Mesenchymal stem cell (in vitro differentiated cells and primary cell): ENCODE data around the gene CCDC85A.

Experiments
- DNase-seq: peaks from one replicate; pipeline ENCODE4 v3.0.0-alpha.2; 2013
- H2AFZ ChIP-seq: one replicate; pipeline ENCODE4 v1.6.1; 2013; ENCODE audit warnings: low read depth, mild to moderate bottlenecking, control low read depth, inconsistent platforms, low read length, moderate library complexity
- H2AK5ac ChIP-seq: 2 replicates; pipeline ENCODE4 v1.6.1; 2013; ENCODE audit warnings: low read length, moderate library complexity, mild to moderate bottlenecking, inconsistent platforms; ENCODE audit not compliant: severe bottlenecking
- H2BK120ac ChIP-seq: one replicate; pipeline ENCODE4 v1.6.1; 2013; ENCODE audit warnings: low read depth, mild to moderate bottlenecking, inconsistent platforms, low read length, moderate library complexity
- H2BK12ac ChIP-seq, 2 experiments: one replicate each; pipeline ENCODE4 v1.6.1; 2013; ENCODE audit warnings: inconsistent platforms in 2 of 2, low read length in 2 of 2, mild to moderate bottlenecking in 2 of 2, moderate library complexity in 2 of 2, control low read depth in 1 of 2
- H2BK15ac ChIP-seq: one replicate; pipeline ENCODE4 v1.6.1; 2013; ENCODE audit warnings: mild to moderate bottlenecking, low read depth, inconsistent platforms; ENCODE audit not compliant: poor library complexity, severe bottlenecking
- H2BK5ac ChIP-seq: 2 replicates; pipeline ENCODE4 v1.6.1; 2013; ENCODE audit warnings: low read depth, mild to moderate bottlenecking, low read length, control low read depth, inconsistent platforms; ENCODE audit not compliant: poor library complexity, severe bottlenecking
- H3K14ac ChIP-seq, 2 experiments: one replicate each; pipeline ENCODE4 v1.6.1; 2013; ENCODE audit warnings: inconsistent platforms in 2 of 2, low read length in 2 of 2, control low read depth in 1 of 2, mild to moderate bottlenecking in 1 of 2, moderate library complexity in 1 of 2
- H3K18ac ChIP-seq, 2 experiments: one replicate each; pipeline ENCODE4 v1.6.1; 2013; ENCODE audit warnings: inconsistent platforms in 2 of 2, low read length in 2 of 2, control low read depth in 1 of 2, low read depth in 1 of 2, mild to moderate bottlenecking in 1 of 2
- H3K23ac ChIP-seq, 2 experiments: one replicate each; pipeline ENCODE4 v1.6.1; 2013; ENCODE audit warnings: inconsistent platforms in 2 of 2, low read length in 2 of 2, mild to moderate bottlenecking in 2 of 2, moderate library complexity in 2 of 2, control low read depth in 1 of 2
- H3K27ac ChIP-seq: 2 replicates; pipeline ENCODE4 v1.5.1; 2013; ENCODE audit warnings: mild to moderate bottlenecking, moderate library complexity, low read length, control low read depth, inconsistent platforms; ENCODE audit not compliant: poor library complexity, severe bottlenecking
- H3K27me3 ChIP-seq, 2 experiments: 2 replicates each; pipeline versions ENCODE4 v1.6.1 to v1.7.0; 2013; ENCODE audit warnings: low read length in 2 of 2, mild to moderate bottlenecking in 2 of 2, moderate library complexity in 2 of 2, control low read depth in 1 of 2, inconsistent platforms in 1 of 2; ENCODE audit not compliant: control insufficient read depth in 1 of 2, insufficient read depth in 1 of 2
- H3K36me3 ChIP-seq, 2 experiments: 2 replicates each; pipeline versions ENCODE4 v1.6.1 to v1.7.0; 2013; ENCODE audit warnings: low read length in 2 of 2, control low read depth in 1 of 2, inconsistent platforms in 1 of 2, low read depth in 1 of 2, mild to moderate bottlenecking in 1 of 2; ENCODE audit not compliant: insufficient read depth in 2 of 2, control insufficient read depth in 1 of 2
- H3K4ac ChIP-seq, 2 experiments: one replicate each; pipeline ENCODE4 v1.6.1; 2013; ENCODE audit warnings: inconsistent platforms in 2 of 2, low read length in 2 of 2, mild to moderate bottlenecking in 2 of 2, moderate library complexity in 2 of 2, control low read depth in 1 of 2, low read depth in 1 of 2
- H3K4me1 ChIP-seq: 2 replicates; pipeline ENCODE4 v1.6.1; 2013; ENCODE audit warnings: low read depth, low read length, control low read depth; ENCODE audit not compliant: control insufficient read depth, insufficient read depth
- H3K4me2 ChIP-seq: 2 replicates; pipeline ENCODE4 v1.6.1; 2013; ENCODE audit warnings: low read length, mild to moderate bottlenecking, inconsistent platforms; ENCODE audit not compliant: poor library complexity, severe bottlenecking
- H3K4me3 ChIP-seq, 2 experiments: 2 replicates each; pipeline versions ENCODE4 v1.5.1 to v1.7.0; 2013; ENCODE audit warnings: low read length in 2 of 2, mild to moderate bottlenecking in 2 of 2, control low read depth in 1 of 2, low read depth in 1 of 2; ENCODE audit not compliant: insufficient read depth in 1 of 2
- H3K79me1 ChIP-seq: replicated peaks from 2 replicates; pipeline ENCODE4 v1.6.1; 2013; ENCODE audit warnings: mild to moderate bottlenecking, control low read depth, low read length, inconsistent platforms; ENCODE audit not compliant: poor library complexity, severe bottlenecking
- H3K9ac ChIP-seq: 2 replicates; pipeline ENCODE4 v1.7.0; 2013; ENCODE audit warnings: mild to moderate bottlenecking, low read length, moderate library complexity
- H3K9me3 ChIP-seq: 2 replicates; pipeline ENCODE4 v1.7.0; 2013; ENCODE audit warnings: mild to moderate bottlenecking, low read length; ENCODE audit not compliant: control insufficient read depth
- H4K8ac ChIP-seq: one replicate; pipeline ENCODE4 v1.6.1; 2013; ENCODE audit warnings: inconsistent platforms, mild to moderate bottlenecking, low read length, moderate library complexity
- H4K91ac ChIP-seq: one replicate; pipeline ENCODE4 v1.6.1; 2013; ENCODE audit warnings: mild to moderate bottlenecking, low read length, inconsistent platforms
- WGBS: methylation state at CpG from one replicate; pipeline ENCODE4 v1.1.7; 2013; ENCODE audit warnings: mixed read lengths; 5-methylcytosine and 5-hydroxymethylcytosine counted together

CCDC85A gene

DNA sequence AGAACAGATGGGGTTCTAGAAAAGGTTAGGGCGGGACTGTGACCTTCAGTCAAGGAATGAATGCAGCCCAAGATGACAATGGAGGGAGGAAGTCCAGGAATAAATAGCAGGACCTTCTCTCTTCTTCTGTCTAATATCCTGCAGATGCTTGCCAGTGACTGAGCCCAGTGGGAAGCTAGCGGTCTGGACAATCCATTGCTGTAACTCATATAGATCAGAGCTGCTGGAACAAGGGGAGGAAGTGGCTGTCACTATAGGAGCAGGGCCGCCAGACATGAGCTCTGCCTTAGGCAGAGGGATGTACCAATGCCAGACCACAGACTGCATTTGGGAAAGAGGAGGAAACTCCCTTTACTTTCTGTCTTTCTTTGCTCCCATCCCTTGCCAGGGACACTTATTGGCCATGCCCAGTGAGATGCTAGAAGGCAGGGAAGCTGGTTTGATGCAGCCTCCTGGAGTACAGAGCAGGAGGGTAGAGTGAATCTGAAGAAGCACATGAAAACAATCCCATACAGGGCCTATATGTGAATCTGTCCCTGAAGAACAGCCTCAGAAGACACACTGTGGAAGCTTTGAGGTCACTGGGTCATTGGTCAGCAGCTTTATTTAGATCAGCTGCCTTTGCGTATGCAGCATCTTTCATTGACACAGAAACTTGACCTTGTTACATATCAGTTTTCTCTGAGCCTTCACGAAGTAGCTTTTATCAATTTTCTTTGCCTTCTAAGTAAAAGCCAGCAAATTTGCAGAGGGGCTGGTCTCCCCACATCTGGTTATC, 65.4 kb downstream of the CCDC85A start:
- H3K36me3 ChIP-seq = no peaks in the 10 kb centered on the region
- no peak overlapping the region for H2BK15ac ChIP-seq
- no peak overlapping the region for H3K4ac ChIP-seq
- H3K4me2 ChIP-seq = no peak overlapping the region
- H2BK12ac ChIP-seq = peak overlapping the region in 1 of 2 experiments; percentile 39
- no peaks in the 10 kb centered on the region for H3K27me3 ChIP-seq
- no peak overlapping the region for H2BK120ac ChIP-seq
- H3K9ac ChIP-seq = no peak overlapping the region
- peak overlapping the region; percentile 57 for H4K8ac ChIP-seq
- H2AK5ac ChIP-seq = no peak overlapping the region
- H3K27ac ChIP-seq = no peak overlapping the region
- H3K14ac ChIP-seq = peak overlapping the region in 1 of 2 experiments; percentile 79
- WGBS = 71% methylated on average over 5 of the region's 5 CpGs
- no peaks in the 10 kb centered on the region for H3K9me3 ChIP-seq
- peak overlapping the region in 1 of 2 experiments; percentile 66 for H3K18ac ChIP-seq
- no peaks in the 10 kb centered on the region for H3K79me1 ChIP-seq
- H3K4me1 ChIP-seq = no peaks in the 10 kb centered on the region
- H2AFZ ChIP-seq = no peak overlapping the region
- no peak overlapping the region for H3K4me3 ChIP-seq
- H4K91ac ChIP-seq = no peak overlapping the region
- H3K23ac ChIP-seq = no peak overlapping the region
- H2BK5ac ChIP-seq = no peak overlapping the region
- peak; percentile 34 for DNase-seq

DNA sequence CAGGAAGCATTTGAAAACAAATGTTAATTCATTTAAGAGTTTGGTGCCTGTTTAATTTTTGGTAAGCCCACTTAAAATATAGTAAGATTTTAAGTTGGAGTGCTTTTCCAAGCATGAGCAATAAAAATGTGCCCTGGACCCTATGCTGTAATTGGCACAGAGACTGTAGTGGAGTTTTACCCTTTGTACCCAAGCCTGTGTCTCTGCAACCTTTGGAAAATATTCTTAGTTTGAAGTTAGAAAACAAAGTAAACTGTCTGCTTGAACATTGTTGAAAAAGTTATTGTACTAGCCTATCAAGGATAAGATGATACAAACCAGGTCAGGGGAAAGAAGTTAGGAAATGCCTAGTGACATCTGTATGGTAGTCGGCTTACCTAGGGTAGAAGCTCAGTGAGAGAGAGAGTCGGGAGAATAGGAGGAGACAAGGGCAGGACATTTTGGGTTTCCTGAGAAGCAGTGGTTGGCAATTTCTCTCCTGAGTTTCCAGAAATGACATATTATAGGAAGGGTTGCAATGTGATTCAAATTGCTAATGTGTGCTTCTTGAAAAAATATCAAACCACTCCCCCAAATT, 66.5 kb downstream of the CCDC85A start:
- H3K36me3 ChIP-seq = no peaks in the 10 kb centered on the region

GRCh38 chr2:56260415-56260814, 76.6 kb downstream of the CCDC85A start:
- H3K36me3 ChIP-seq = no peaks in the 10 kb centered on the region
- no peak overlapping the region for H2BK12ac ChIP-seq

More for the DNA sequence above, 66.5 kb downstream of the CCDC85A start:
- no peak for DNase-seq
- H4K91ac ChIP-seq = no peak overlapping the region
- no peak overlapping the region for H2AK5ac ChIP-seq
- H3K27me3 ChIP-seq = no peaks in the 10 kb centered on the region
- no peak overlapping the region for H3K23ac ChIP-seq
- no peak overlapping the region for H2BK12ac ChIP-seq
- H3K4me3 ChIP-seq = no peak overlapping the region
- no peak overlapping the region for H4K8ac ChIP-seq
- H3K14ac ChIP-seq = no peak overlapping the region
- H3K9ac ChIP-seq = no peak overlapping the region
- H3K9me3 ChIP-seq = no peaks in the 10 kb centered on the region
- no peak overlapping the region for H3K4ac ChIP-seq
- H2BK15ac ChIP-seq = no peak overlapping the region
- H3K79me1 ChIP-seq = no peaks in the 10 kb centered on the region
- no peak overlapping the region for H3K4me2 ChIP-seq
- H3K27ac ChIP-seq = no peak overlapping the region
- 97% methylated on average over 2 of the region's 2 CpGs for WGBS
- no peak overlapping the region for H3K18ac ChIP-seq
- no peak overlapping the region for H2AFZ ChIP-seq
- H3K4me1 ChIP-seq = no peaks in the 10 kb centered on the region
- H2BK120ac ChIP-seq = no peak overlapping the region
- H2BK5ac ChIP-seq = no peak overlapping the region

GRCh38 chr2:56262241-56262640, 78.5 kb downstream of the CCDC85A start:
- no peak overlapping the region for H2AFZ ChIP-seq
- no peak overlapping the region for H3K27ac ChIP-seq
- H2BK12ac ChIP-seq = no peak overlapping the region
- DNase-seq = no peak
- H2BK5ac ChIP-seq = no peak overlapping the region
- H3K9ac ChIP-seq = no peak overlapping the region
- H3K36me3 ChIP-seq = no peaks in the 10 kb centered on the region
- no peak overlapping the region for H3K23ac ChIP-seq
- no peak overlapping the region for H2BK15ac ChIP-seq
- no peaks in the 10 kb centered on the region for H3K79me1 ChIP-seq
- no peaks in the 10 kb centered on the region for H3K27me3 ChIP-seq
- H3K14ac ChIP-seq = no peak overlapping the region
- H4K91ac ChIP-seq = no peak overlapping the region
- H3K4me1 ChIP-seq = no peaks in the 10 kb centered on the region
- H3K4me2 ChIP-seq = no peak overlapping the region
- no peaks in the 10 kb centered on the region for H3K9me3 ChIP-seq
- H3K18ac ChIP-seq = no peak overlapping the region
- 100% methylated on average over 1 of the region's 1 CpG for WGBS
- no peak overlapping the region for H4K8ac ChIP-seq
- H2BK120ac ChIP-seq = no peak overlapping the region
- H3K4me3 ChIP-seq = no peak overlapping the region
- no peak overlapping the region for H2AK5ac ChIP-seq
- H3K4ac ChIP-seq = no peak overlapping the region

More at GRCh38 chr2:56260415-56260814, 76.6 kb downstream of the CCDC85A start:
- Histone ChIP-seq H2AFZ (no peak overlapping the region), H2BK120ac (no peak overlapping the region), H3K27ac (no peak overlapping the region), H2AK5ac (no peak overlapping the region), H4K8ac (no peak overlapping the region), H3K4me2 (no peak overlapping the region), H3K27me3 (no peaks in the 10 kb centered on the region), H3K9me3 (no peaks in the 10 kb centered on the region), H3K4me1 (no peaks in the 10 kb centered on the region), H3K18ac (no peak overlapping the region), H4K91ac (no peak overlapping the region), H3K9ac (no peak overlapping the region), H2BK5ac (no peak overlapping the region), H3K4ac (no peak overlapping the region), H3K4me3 (no peak overlapping the region), H3K79me1 (no peaks in the 10 kb centered on the region), H2BK15ac (no peak overlapping the region), H3K23ac (no peak overlapping the region), H3K14ac (no peak overlapping the region)
- 60% methylated on average over 1 of the region's 1 CpG for WGBS
- DNase-seq = no peak
